ENCODE results near the gene OTUD7B.
"Not testable (repeated sequence)": the region's sequence is repeated elsewhere in the genome, so short reads cannot be mapped to it uniquely, and the experiment has no call there.

OTUD7B gene

GRCh38 chr1:149987297-149987595, 23.3 kb downstream of the OTUD7B start:
- no peak for DNase-seq
- TF ChIP-seq GATA1 (IDR thresholded peaks at IDR 0.05; ENCODE audit: low read depth, low read length) (no peak), POLR2A (IDR thresholded peaks at IDR 0.05; ENCODE audit: low read length) (no peak)

- DNase-seq: no peak
- TF ChIP-seq GATA1 (IDR thresholded peaks at IDR 0.05; ENCODE audit: low read depth, low read length) (no peak), POLR2A (IDR thresholded peaks at IDR 0.05; ENCODE audit: low read length) (no peak)
Observed at GRCh38 chr1:149986486-149987296, 23.8 kb downstream of the OTUD7B start.

GRCh38 chr1:149979972-149980540, 30.5 kb downstream of the OTUD7B start:
- DNase-seq: no peak
- TF ChIP-seq GATA1 (IDR thresholded peaks at IDR 0.05; ENCODE audit: low read depth, low read length) (no peak), POLR2A (IDR thresholded peaks at IDR 0.05; ENCODE audit: low read length) (no peak)

GRCh38 chr1:149979245-149979971, 31.1 kb downstream of the OTUD7B start:
- DNase-seq: no peak
- TF ChIP-seq GATA1 (IDR thresholded peaks at IDR 0.05; ENCODE audit: low read depth, low read length) (no peak), POLR2A (IDR thresholded peaks at IDR 0.05; ENCODE audit: low read length) (no peak)

- no peak for DNase-seq
- TF ChIP-seq POLR2A (IDR thresholded peaks at IDR 0.05; ENCODE audit: low read length) (no peak), GATA1 (IDR thresholded peaks at IDR 0.05; ENCODE audit: low read depth, low read length) (no peak)
Observed at GRCh38 chr1:149978547-149979023, 31.9 kb downstream of the OTUD7B start.

- no peak for DNase-seq
- no peak for TF ChIP-seq GATA1 (IDR thresholded peaks at IDR 0.05; ENCODE audit: low read depth, low read length)
- TF ChIP-seq POLR2A (IDR thresholded peaks at IDR 0.05; ENCODE audit: low read length): no peak
Observed at GRCh38 chr1:149977345-149977744, 33.2 kb downstream of the OTUD7B start.

GRCh38 chr1:149972547-149972946, 38.0 kb downstream of the OTUD7B start:
- no peak for DNase-seq
- no peak for TF ChIP-seq POLR2A (IDR thresholded peaks at IDR 0.05; ENCODE audit: low read length)
- TF ChIP-seq GATA1 (IDR thresholded peaks at IDR 0.05; ENCODE audit: low read depth, low read length): no peak

- DNase-seq: no peak
- TF ChIP-seq POLR2A (IDR thresholded peaks at IDR 0.05; ENCODE audit: low read length) (no peak), GATA1 (IDR thresholded peaks at IDR 0.05; ENCODE audit: low read depth, low read length) (no peak)
Observed at GRCh38 chr1:149967646-149968045, 42.9 kb downstream of the OTUD7B start.

GRCh38 chr1:149967041-149967440, 43.5 kb downstream of the OTUD7B start:
- TF ChIP-seq POLR2A (IDR thresholded peaks at IDR 0.05; ENCODE audit: low read length) (no peak), GATA1 (IDR thresholded peaks at IDR 0.05; ENCODE audit: low read depth, low read length) (no peak)
- no peak for DNase-seq

- no peak for DNase-seq
- no peak for TF ChIP-seq POLR2A (IDR thresholded peaks at IDR 0.05; ENCODE audit: low read length)
- TF ChIP-seq GATA1 (IDR thresholded peaks at IDR 0.05; ENCODE audit: low read depth, low read length): no peak
Observed at GRCh38 chr1:149966405-149966804, 44.1 kb downstream of the OTUD7B start.

- no peak for TF ChIP-seq GATA1 (IDR thresholded peaks at IDR 0.05; ENCODE audit: low read depth, low read length)
- TF ChIP-seq POLR2A (IDR thresholded peaks at IDR 0.05; ENCODE audit: low read length): no peak
- DNase-seq: no peak
Observed at GRCh38 chr1:149965440-149965839, 45.1 kb downstream of the OTUD7B start.

- DNase-seq: no peak
Observed at GRCh38 chr1:149963358-149963757, 47.2 kb downstream of the OTUD7B start.

GRCh38 chr1:149962736-149963135, 47.8 kb downstream of the OTUD7B start:
- TF ChIP-seq GATA1 (IDR thresholded peaks at IDR 0.05; ENCODE audit: low read depth, low read length): no peak
- no peak for TF ChIP-seq POLR2A (IDR thresholded peaks at IDR 0.05; ENCODE audit: low read length)
- DNase-seq: no peak

More at GRCh38 chr1:149963358-149963757, 47.2 kb downstream of the OTUD7B start:
- TF ChIP-seq GATA1 (IDR thresholded peaks at IDR 0.05; ENCODE audit: low read depth, low read length) (no peak), POLR2A (IDR thresholded peaks at IDR 0.05; ENCODE audit: low read length) (no peak)

- DNase-seq: peak; percentile 75 to 82
- TF ChIP-seq POLR2A (IDR thresholded peaks at IDR 0.05; ENCODE audit: low read length): no peak
- TF ChIP-seq GATA1 (IDR thresholded peaks at IDR 0.05; ENCODE audit: low read depth, low read length): no peak
Observed at GRCh38 chr1:149962039-149962647, 48.4 kb downstream of the OTUD7B start.

- DNase-seq: not testable (repeated sequence)
Observed at GRCh38 chr1:149957548-149957947, 53.0 kb downstream of the OTUD7B start.

Data from erythroblast (primary cell).